PC-9 (cell line): ENCODE data around the gene TTC23.

ENCODE experiments used
- CTCF ChIP-seq: fragments of 200-600 bp; sonication (generic); conservative IDR thresholded peaks from 2 replicates; pipeline ENCODE4 v1.6.1; 2017; ENCODE audit warnings: mixed run types, antibody characterized with exemption, mild to moderate bottlenecking, moderate library complexity
- EZH2 ChIP-seq: fragments of 200-600 bp; sonication (generic); IDR thresholded peaks from 2 replicates; pipeline ENCODE4 v1.8.0; 2017; ENCODE audit warnings: antibody characterized with exemption, low read depth

DNA sequence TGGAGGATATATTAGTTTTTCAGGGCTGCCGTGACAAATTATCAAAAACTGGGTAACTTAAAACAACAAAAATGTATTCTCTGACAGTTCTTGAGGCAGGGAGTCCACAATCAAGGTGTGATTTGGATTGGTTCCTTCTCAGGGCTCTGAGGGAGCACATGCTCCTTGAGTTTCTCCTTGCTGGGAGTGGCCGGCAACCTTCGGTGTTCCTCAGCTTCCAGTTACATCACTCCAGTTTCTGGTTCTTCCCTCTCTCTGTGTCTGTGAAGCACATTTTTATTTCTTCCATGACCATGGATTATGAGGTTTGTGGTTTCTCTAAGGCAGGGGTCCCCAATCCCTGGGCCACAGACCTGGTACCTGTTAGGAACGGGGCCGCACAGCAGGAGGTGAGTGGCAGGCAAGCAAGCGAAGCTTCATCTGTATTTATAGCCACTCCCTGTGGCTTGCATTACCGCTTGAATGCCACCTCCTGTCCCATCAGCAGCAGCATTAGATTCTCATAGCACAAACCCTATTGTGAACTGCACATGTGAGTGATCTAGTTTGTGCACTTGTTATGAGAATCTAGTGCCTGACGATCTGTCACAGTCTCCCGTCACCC is 26.2 kb upstream of the TTC23 start:
- no peak for TF ChIP-seq CTCF
- no peak for TF ChIP-seq EZH2
